Fibroblast of lung (primary cell): ENCODE data around the gene OR2L5. TPM values are rescaled to one million over a fixed set of nuclear protein-coding genes. Genes with fewer than 3 reads are reported as not detected.

Experiments used
- DNase-seq, 2 donors: peaks; one replicate each; pipeline versions ENCODE4 v3.0.0 to v3.0.0-alpha.2; 2010; ENCODE audit warnings: low read depth in 2 of 2
- H2AFZ ChIP-seq: 2 replicates; pipeline ENCODE4 v1.5.1; 2012; ENCODE audit warnings: low read length, control low read depth, inconsistent platforms
- H3K27ac ChIP-seq: 2 replicates; pipeline ENCODE4 v1.5.1; 2011; ENCODE audit warnings: low read length, control low read depth; ENCODE audit not compliant: insufficient read depth
- H3K27me3 ChIP-seq: 2 replicates; pipeline ENCODE4 v1.5.1; 2011; ENCODE audit warnings: mild to moderate bottlenecking, low read length; ENCODE audit not compliant: control insufficient read depth, insufficient read depth
- H3K36me3 ChIP-seq: 2 replicates; pipeline ENCODE4 v1.5.1; 2011; ENCODE audit warnings: low read length; ENCODE audit not compliant: control insufficient read depth, insufficient read depth
- H3K4me1 ChIP-seq: 2 replicates; pipeline ENCODE4 v1.5.1; 2011; ENCODE audit warnings: low read length; ENCODE audit not compliant: control insufficient read depth, insufficient read depth; ENCODE audit errors: extremely low read depth
- H3K4me2 ChIP-seq: 2 replicates; pipeline ENCODE4 v1.5.1; 2011; ENCODE audit warnings: low read length, control low read depth; ENCODE audit not compliant: insufficient read depth; ENCODE audit errors: extremely low read depth
- H3K4me3 ChIP-seq, 4 experiments: fragments of 200-600 bp in 1 of 4; sonication (generic) in 1 of 4; replicated peaks in 1 of 4; 2 replicates each; pipeline ENCODE4 v1.5.1; 2011 to 2016; ENCODE audit warnings: low read length in 4 of 4, low read depth in 3 of 4, mild to moderate bottlenecking in 3 of 4, control low read depth in 2 of 4, inconsistent platforms in 1 of 4, mixed read lengths in 1 of 4; ENCODE audit not compliant: insufficient read depth in 1 of 4; ENCODE audit errors: control extremely low read depth in 1 of 4
- H3K79me2 ChIP-seq: 2 replicates; pipeline ENCODE4 v1.5.1; 2012; ENCODE audit warnings: mild to moderate bottlenecking, low read length, inconsistent platforms; ENCODE audit not compliant: control insufficient read depth, insufficient read depth
- H3K9ac ChIP-seq: 2 replicates; pipeline ENCODE4 v1.5.1; 2011; ENCODE audit warnings: mild to moderate bottlenecking, low read length, control low read depth; ENCODE audit not compliant: insufficient read depth
- H3K9me3 ChIP-seq: 2 replicates; pipeline ENCODE4 v1.5.1; 2012; ENCODE audit warnings: low read depth, low read length; ENCODE audit not compliant: control insufficient read depth, insufficient read depth
- H4K20me1 ChIP-seq: 2 replicates; pipeline ENCODE4 v1.5.1; 2011; ENCODE audit warnings: low read length; ENCODE audit not compliant: control insufficient read depth, insufficient read depth; ENCODE audit errors: extremely low read depth
- EZH2 ChIP-seq: IDR thresholded peaks from 2 replicates; pipeline ENCODE4 v1.5.1; 2012; ENCODE audit warnings: low read length, control low read depth, mild to moderate bottlenecking; ENCODE audit errors: missing control alignments
- polyA plus RNA-seq, 2 donors: library from polyadenylated mRNA; depleted of rRNA in 1 of 2; stranded (reverse) in 1 of 2; unstranded in 1 of 2; fragments of >200 nt; gene quantifications; 2 replicates each; pipeline ENCODE4 v1.2.1, GENCODE V29; 2011 to 2012; ENCODE audit warnings: missing spikeins in 1 of 2
- total RNA-seq: library from RNA; depleted of rRNA; stranded (reverse); fragments of >200 nt; gene quantifications from 2 replicates; pipeline ENCODE4 v1.2.1, GENCODE V29; 2014
- TF ChIP-seq, protein P1 (sequence below), 2 donors: IDR thresholded peaks in 1 of 2; conservative IDR thresholded peaks in 1 of 2; 1 replicate in 1 of 2; 2 replicates in 1 of 2; pipeline ENCODE4 v1.5.1; 2011 to 2012; ENCODE audit warnings: low read length in 2 of 2, control low read depth in 1 of 2, inconsistent platforms in 1 of 2, low read depth in 1 of 2, mild to moderate bottlenecking in 1 of 2

The OR2L5 gene
- total and polyA plus RNA-seq, 2 donors (not counting 1 experiment from before 2014, with no cell fraction given), result not detected

DNA sequence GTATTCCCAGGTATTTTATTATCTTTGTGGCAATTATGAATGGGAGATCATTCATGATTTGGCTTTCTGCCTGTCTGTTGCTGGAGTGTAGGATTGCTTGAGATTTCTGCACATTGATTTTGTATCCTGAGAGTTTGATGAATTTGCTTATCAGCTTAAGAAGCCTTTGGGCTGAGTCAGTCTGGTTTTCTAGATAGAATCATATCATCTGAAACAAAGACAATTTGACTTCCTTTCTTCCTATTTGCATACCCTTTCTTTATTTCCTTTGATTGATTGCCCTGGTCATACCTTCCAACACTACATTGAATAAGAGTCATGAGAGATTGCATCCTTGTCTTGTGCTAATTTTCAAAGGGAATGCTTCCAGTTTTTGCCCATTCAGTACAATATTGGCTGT lies 41.2 kb downstream of the OR2L5 start:
- Histone ChIP-seq H4K20me1 (no peaks in the 10 kb centered on the region), H3K9me3 (no peaks in the 10 kb centered on the region), H3K79me2 (no peaks in the 10 kb centered on the region), H3K27ac (no peak overlapping the region), H2AFZ (no peak overlapping the region), H3K9ac (no peak overlapping the region), H3K4me3 (no peak overlapping the region), H3K36me3 (no peaks in the 10 kb centered on the region), H3K4me1 (no peaks in the 10 kb centered on the region), H3K27me3 (no peaks in the 10 kb centered on the region), H3K4me2 (no peak overlapping the region)
- no peak for DNase-seq
- TF ChIP-seq, protein P1, sequence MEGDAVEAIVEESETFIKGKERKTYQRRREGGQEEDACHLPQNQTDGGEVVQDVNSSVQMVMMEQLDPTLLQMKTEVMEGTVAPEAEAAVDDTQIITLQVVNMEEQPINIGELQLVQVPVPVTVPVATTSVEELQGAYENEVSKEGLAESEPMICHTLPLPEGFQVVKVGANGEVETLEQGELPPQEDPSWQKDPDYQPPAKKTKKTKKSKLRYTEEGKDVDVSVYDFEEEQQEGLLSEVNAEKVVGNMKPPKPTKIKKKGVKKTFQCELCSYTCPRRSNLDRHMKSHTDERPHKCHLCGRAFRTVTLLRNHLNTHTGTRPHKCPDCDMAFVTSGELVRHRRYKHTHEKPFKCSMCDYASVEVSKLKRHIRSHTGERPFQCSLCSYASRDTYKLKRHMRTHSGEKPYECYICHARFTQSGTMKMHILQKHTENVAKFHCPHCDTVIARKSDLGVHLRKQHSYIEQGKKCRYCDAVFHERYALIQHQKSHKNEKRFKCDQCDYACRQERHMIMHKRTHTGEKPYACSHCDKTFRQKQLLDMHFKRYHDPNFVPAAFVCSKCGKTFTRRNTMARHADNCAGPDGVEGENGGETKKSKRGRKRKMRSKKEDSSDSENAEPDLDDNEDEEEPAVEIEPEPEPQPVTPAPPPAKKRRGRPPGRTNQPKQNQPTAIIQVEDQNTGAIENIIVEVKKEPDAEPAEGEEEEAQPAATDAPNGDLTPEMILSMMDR (conservative IDR thresholded peaks at IDR 0.05 in 1 of 2, IDR thresholded peaks at IDR 0.05 in 1 of 2; ENCODE audit: low read depth in 1 of 2, low read length in 2 of 2), result no peak
- no peak for TF ChIP-seq EZH2

DNA sequence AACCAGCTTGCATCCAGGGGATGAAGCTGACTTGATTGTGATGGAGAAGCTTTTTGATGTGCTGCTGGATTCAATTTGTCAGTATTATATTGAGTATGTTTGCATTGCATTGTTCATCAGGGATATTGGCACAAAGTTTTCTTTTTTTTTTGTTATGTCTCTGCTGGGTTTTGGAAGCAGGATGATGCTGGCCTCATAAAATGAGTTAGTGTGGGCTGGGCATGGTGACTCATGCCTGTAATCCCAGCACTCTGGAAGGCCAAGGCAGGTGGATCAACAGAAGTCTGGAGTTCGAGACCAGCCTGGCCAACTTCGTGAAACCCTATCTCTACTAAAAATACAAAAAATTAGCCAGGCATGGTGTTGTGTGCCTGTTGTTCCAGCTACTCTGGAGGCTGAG lies 41.8 kb downstream of the OR2L5 start:
- H3K79me2 ChIP-seq, result no peaks in the 10 kb centered on the region
- H3K36me3 ChIP-seq, result no peaks in the 10 kb centered on the region

GRCh38 chr1:248065071-248065470 lies 51.6 kb downstream of the OR2L5 start:
- no peak for DNase-seq
- Histone ChIP-seq H3K27ac (no peak overlapping the region), H4K20me1 (no peaks in the 10 kb centered on the region), H2AFZ (no peak overlapping the region), H3K79me2 (no peaks in the 10 kb centered on the region), H3K4me2 (no peak overlapping the region), H3K4me1 (no peaks in the 10 kb centered on the region), H3K9ac (no peak overlapping the region), H3K9me3 (no peaks in the 10 kb centered on the region), H3K36me3 (no peaks in the 10 kb centered on the region), H3K27me3 (no peaks in the 10 kb centered on the region), H3K4me3 (no peak overlapping the region)
- TF ChIP-seq, protein P1 (conservative IDR thresholded peaks at IDR 0.05 in 1 of 2, IDR thresholded peaks at IDR 0.05 in 1 of 2; ENCODE audit: low read depth in 1 of 2, low read length in 2 of 2), result no peak
- no peak for TF ChIP-seq EZH2

More for the DNA sequence above, 41.8 kb downstream of the OR2L5 start:
- H3K4me3 ChIP-seq, result no peak overlapping the region
- no peak overlapping the region for H2AFZ ChIP-seq
- H3K4me1 ChIP-seq, result no peaks in the 10 kb centered on the region
- no peak overlapping the region for H3K4me2 ChIP-seq
- H3K27me3 ChIP-seq, result no peaks in the 10 kb centered on the region
- no peak overlapping the region for H3K9ac ChIP-seq
- no peaks in the 10 kb centered on the region for H4K20me1 ChIP-seq
- H3K9me3 ChIP-seq, result no peaks in the 10 kb centered on the region
- H3K27ac ChIP-seq, result no peak overlapping the region
- TF ChIP-seq, protein P1 (conservative IDR thresholded peaks at IDR 0.05 in 1 of 2, IDR thresholded peaks at IDR 0.05 in 1 of 2; ENCODE audit: low read depth in 1 of 2, low read length in 2 of 2), result no peak
- no peak for TF ChIP-seq EZH2
- DNase-seq, result no peak
